Activated CD4-positive, alpha-beta T cell treated with anti-CD3 and anti-CD28 coated beads for 48 hours (primary cell): ENCODE results near the gene VSNL1.
"Not testable (repeated sequence)": the region's sequence is repeated elsewhere in the genome, so short reads cannot be mapped to it uniquely, and the experiment has no call there.

Experiments
- DNase-seq: peaks from one replicate; pipeline ENCODE4 v3.0.0-alpha.2; 2020

Gene VSNL1

GRCh38 chr2:17543131-17543660, 2.7 kb downstream of the VSNL1 start:
- no peak for DNase-seq

- DNase-seq: no peak
Observed at GRCh38 chr2:17543848-17544247, 3.4 kb downstream of the VSNL1 start.

GRCh38 chr2:17544256-17544655, 3.8 kb downstream of the VSNL1 start:
- DNase-seq: no peak

GRCh38 chr2:17545680-17546613, 5.5 kb downstream of the VSNL1 start:
- no peak for DNase-seq

GRCh38 chr2:17547237-17547636, 6.7 kb downstream of the VSNL1 start:
- no peak for DNase-seq

- no peak for DNase-seq
Observed at GRCh38 chr2:17547737-17548136, 7.2 kb downstream of the VSNL1 start.

GRCh38 chr2:17550907-17551306, 10.4 kb downstream of the VSNL1 start:
- DNase-seq: no peak

- no peak for DNase-seq
Observed at GRCh38 chr2:17555150-17555549, 14.7 kb downstream of the VSNL1 start.

GRCh38 chr2:17557596-17557995, 17.1 kb downstream of the VSNL1 start:
- no peak for DNase-seq

GRCh38 chr2:17558053-17558452, 17.6 kb downstream of the VSNL1 start:
- no peak for DNase-seq

- no peak for DNase-seq
Observed at GRCh38 chr2:17558878-17559277, 18.4 kb downstream of the VSNL1 start.

GRCh38 chr2:17565726-17566125, 25.2 kb downstream of the VSNL1 start:
- DNase-seq: not testable (repeated sequence)

GRCh38 chr2:17571681-17572080, 31.2 kb downstream of the VSNL1 start:
- DNase-seq: no peak

GRCh38 chr2:17573085-17573803, 32.7 kb downstream of the VSNL1 start:
- DNase-seq: no peak

GRCh38 chr2:17573804-17574175, 33.3 kb downstream of the VSNL1 start:
- DNase-seq: no peak

- DNase-seq: no peak
Observed at GRCh38 chr2:17574406-17575073, 34.0 kb downstream of the VSNL1 start.

GRCh38 chr2:17576802-17577201, 36.3 kb downstream of the VSNL1 start:
- no peak for DNase-seq

GRCh38 chr2:17578466-17578928, 38.0 kb downstream of the VSNL1 start:
- DNase-seq: no peak

- DNase-seq: no peak
Observed at GRCh38 chr2:17579605-17580318, 39.3 kb downstream of the VSNL1 start.

GRCh38 chr2:17580319-17580715, 39.8 kb downstream of the VSNL1 start:
- DNase-seq: no peak

GRCh38 chr2:17581831-17582230, 41.3 kb downstream of the VSNL1 start:
- no peak for DNase-seq

GRCh38 chr2:17583166-17583565, 42.7 kb downstream of the VSNL1 start:
- DNase-seq: no peak

GRCh38 chr2:17583646-17584045, 43.1 kb downstream of the VSNL1 start:
- DNase-seq: no peak
